ENCODE measurements around the gene EVX2.

EVX2 gene

DNA sequence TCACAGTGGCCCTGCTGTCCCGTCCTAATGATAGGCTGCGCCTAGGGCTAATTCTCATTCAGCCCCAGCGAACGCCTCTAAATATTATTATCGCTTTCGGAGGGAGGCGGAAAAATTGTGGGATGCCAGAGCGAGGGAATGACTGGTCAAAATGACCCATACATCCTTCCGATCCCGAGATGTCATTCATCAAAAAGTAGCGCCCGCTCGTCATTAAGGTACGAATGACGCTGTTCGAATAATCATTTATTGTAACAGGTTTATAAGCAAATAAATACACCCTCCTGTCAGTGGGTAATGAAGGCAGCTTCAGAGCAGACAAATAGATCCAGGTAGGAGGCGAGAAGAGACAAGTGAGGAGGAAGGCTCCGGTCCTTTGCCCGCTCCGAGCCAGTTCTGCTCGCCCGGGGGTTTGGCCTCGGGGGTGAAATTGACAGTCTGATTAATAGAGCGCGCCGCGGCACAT, at the start of gene EVX2:
Gene EVX2, minus strand, starts transcription at position 167 of the 466 bp plus-strand sequence. CDS start 186 bp downstream, outside the sequence.
- no peak for DNase-seq (ENCODE audit: low read depth)
- H3K4me3 ChIP-seq (ENCODE audit: low read depth, low read length) = no peak within 1 kb of the TSS
- TF ChIP-seq, protein P1, sequence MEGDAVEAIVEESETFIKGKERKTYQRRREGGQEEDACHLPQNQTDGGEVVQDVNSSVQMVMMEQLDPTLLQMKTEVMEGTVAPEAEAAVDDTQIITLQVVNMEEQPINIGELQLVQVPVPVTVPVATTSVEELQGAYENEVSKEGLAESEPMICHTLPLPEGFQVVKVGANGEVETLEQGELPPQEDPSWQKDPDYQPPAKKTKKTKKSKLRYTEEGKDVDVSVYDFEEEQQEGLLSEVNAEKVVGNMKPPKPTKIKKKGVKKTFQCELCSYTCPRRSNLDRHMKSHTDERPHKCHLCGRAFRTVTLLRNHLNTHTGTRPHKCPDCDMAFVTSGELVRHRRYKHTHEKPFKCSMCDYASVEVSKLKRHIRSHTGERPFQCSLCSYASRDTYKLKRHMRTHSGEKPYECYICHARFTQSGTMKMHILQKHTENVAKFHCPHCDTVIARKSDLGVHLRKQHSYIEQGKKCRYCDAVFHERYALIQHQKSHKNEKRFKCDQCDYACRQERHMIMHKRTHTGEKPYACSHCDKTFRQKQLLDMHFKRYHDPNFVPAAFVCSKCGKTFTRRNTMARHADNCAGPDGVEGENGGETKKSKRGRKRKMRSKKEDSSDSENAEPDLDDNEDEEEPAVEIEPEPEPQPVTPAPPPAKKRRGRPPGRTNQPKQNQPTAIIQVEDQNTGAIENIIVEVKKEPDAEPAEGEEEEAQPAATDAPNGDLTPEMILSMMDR (IDR thresholded peaks at IDR 0.05; ENCODE audit: insufficient read depth, low read depth, low read length, missing control alignments) = no peak

DNA sequence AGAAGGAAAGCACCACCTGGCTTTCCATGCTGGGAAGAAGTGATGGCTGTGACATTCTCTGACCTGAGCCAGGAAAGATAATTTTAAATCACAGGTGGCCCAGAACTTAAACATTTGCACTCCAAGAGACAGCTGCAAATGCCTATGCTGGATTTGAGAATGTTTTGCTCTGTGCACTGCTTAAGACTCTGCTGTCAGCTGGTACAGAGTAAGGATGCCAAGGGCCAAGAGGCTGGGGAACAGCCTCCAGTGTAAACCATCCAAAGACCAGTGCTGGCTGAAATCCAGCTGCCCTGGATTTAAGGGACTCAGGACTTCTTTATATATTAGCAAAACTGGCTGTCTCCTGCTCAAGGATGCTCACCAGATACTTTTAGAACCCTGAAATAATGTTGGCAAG, 49.6 kb upstream of the EVX2 start:
- H3K4me3 ChIP-seq (ENCODE audit: low read depth, low read length) = no peak overlapping the region
- TF ChIP-seq, protein P1 (IDR thresholded peaks at IDR 0.05; ENCODE audit: insufficient read depth, low read depth, low read length, missing control alignments) = no peak

DNA sequence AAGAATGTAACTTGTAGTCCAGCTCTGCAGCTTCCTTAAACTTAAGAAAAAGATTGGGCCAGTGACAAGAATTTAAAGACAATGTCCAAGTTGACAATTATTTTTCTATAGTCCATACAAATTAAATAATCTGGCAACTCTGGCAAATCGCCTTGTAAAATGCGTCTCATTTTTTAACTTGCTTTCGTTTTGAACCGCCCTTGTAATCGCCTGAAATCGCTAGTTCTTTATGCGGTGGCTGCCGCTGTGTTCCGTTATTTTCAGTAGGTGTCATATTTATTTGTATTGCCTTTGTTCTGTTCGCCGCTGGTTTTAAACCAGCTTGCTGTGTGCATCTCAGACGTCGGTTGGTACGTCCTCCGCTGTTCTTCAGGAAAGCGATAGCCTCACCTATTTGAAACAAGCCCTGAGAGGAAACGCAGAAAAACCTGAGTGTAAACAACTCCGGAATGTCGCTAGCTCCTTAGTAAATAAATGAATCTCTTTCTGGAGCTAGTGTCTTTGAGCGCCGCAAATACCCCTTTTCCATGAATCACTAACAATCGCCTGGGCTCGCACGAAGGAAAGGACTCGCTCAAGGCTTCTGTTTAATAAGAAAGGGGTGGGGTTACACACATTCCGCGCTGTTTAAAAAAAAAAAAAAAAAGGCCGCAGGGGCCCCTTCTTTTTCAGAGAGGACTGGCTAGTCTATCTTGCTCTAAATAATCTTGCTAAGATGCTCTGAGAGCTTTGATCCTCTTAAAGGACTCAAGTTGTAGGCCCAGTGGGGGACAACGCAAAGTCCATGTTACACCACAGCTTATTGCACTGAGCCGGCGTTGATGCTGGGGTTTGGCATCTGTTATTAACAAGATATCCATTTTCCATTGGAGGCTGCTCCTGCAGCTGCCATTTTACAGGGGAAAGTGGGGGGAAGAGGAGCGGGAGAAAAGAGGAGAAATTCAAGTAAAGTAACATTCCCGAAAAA, 48.7 kb upstream of the EVX2 start:
- H3K4me3 ChIP-seq (ENCODE audit: low read depth, low read length) = no peak overlapping the region
- DNase-seq (ENCODE audit: low read depth) = no peak
- TF ChIP-seq, protein P1 (IDR thresholded peaks at IDR 0.05; ENCODE audit: insufficient read depth, low read depth, low read length, missing control alignments) = no peak

More for the DNA sequence above, 49.6 kb upstream of the EVX2 start:
- DNase-seq (ENCODE audit: low read depth) = no peak

DNA sequence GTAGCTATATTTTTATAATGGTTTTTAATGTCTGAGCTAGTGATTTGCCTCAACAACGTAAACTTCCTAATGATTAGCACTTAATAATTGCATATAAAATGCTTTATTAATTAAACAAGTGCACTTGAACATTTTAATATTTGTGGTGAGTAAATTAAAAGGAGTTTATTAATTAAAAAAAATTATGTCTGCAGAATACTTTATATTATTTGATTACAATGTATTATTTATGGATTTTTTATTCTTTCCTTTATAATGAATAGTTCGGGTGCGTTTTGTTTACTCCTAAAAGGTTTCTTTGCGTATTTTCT, 48.0 kb upstream of the EVX2 start:
- H3K4me3 ChIP-seq (ENCODE audit: low read depth, low read length) = no peak overlapping the region
- TF ChIP-seq, protein P1 (IDR thresholded peaks at IDR 0.05; ENCODE audit: insufficient read depth, low read depth, low read length, missing control alignments) = no peak
- DNase-seq (ENCODE audit: low read depth) = no peak

DNA sequence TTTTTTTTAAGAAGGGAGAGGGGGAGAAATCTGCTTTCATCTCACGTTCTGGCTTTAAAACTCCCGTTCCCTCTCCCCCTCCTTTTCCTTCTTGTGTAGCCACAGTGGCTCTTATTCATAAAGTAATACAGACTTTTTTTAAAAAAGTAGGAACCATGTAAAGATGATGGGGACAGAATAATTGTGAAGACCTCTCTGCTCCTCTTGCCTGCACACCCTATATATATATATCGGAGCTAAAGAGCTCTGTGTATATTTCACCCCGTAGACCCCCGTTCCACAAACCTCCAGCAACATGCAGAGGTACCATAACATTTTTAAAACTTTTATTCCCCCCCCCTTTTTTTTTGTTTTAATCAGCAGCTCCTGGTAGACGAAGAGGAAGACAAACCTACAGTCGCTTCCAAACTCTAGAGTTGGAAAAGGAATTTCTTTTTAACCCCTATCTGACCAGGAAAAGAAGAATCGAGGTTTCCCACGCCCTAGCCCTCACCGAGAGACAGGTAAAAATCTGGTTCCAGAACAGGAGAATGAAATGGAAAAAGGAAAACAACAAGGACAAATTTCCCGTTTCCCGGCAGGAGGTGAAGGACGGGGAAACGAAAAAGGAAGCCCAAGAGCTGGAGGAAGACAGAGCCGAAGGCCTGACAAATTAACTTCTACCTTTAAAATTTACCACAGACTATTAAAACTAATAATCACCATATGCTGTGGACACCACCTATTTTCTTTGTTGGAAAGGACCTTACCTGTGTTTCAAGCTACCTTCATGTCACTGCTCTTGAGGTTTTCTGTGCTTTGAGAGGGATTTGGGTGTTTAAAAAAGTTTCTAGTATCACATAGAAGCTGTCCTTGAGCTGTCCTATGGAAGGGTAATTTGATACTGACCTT, 47.4 kb upstream of the EVX2 start:
- H3K4me3 ChIP-seq (ENCODE audit: low read depth, low read length) = no peak overlapping the region
- TF ChIP-seq, protein P1 (IDR thresholded peaks at IDR 0.05; ENCODE audit: insufficient read depth, low read depth, low read length, missing control alignments) = no peak
- no peak for DNase-seq (ENCODE audit: low read depth)

DNA sequence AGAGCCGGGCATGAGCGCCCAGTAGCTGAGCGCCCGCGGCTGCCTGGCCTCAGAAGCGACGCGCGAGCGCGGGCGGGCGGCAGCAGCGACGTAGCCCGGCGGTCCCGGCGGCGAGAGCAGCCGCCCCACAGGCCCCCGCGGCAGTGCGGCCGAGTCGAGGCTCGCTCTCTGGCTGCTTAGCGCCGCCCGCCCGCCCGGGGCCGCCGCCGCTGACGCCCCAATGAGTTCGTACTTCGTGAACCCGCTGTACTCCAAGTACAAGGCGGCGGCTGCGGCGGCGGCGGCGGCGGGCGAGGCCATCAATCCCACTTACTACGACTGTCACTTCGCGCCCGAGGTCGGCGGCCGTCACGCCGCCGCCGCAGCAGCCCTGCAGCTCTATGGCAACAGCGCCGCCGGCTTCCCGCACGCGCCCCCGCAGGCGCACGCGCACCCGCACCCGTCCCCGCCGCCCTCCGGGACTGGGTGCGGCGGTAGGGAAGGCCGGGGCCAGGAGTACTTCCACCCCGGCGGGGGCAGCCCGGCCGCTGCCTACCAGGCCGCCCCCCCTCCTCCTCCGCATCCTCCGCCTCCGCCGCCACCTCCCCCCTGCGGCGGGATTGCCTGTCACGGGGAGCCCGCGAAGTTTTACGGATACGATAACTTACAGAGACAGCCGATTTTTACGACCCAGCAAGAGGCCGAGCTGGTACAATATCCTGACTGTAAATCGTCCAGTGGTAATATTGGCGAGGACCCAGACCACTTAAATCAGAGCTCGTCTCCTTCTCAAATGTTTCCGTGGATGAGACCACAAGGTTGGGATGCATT, 46.6 kb upstream of the EVX2 start:
- no peak overlapping the region for H3K4me3 ChIP-seq (ENCODE audit: low read depth, low read length)
- no peak for DNase-seq (ENCODE audit: low read depth)
- TF ChIP-seq, protein P1 (IDR thresholded peaks at IDR 0.05; ENCODE audit: insufficient read depth, low read depth, low read length, missing control alignments) = no peak
